DMS114 treated with DMSO at 0.1 percent for 48 hours (cell line): ENCODE results near the gene UCHL3.
"Not testable (repeated sequence)": the region's sequence is repeated elsewhere in the genome, so short reads cannot be mapped to it uniquely, and the experiment has no call there.

Experiments used
- DNase-seq: peaks from one replicate; lab custom pipeline; 2025; ENCODE audit not compliant: unreplicated experiment; lab: John Stamatoyannopoulos, UW

Gene UCHL3

GRCh38 chr13:75549262-75550158 lies at the start of gene UCHL3:
UCHL3 (plus strand) TSS chr13:75549791; CDS start chr13:75549821, 30 bp downstream.
- DNase-seq, result peak; percentile 76

GRCh38 chr13:75505327-75505726 lies 44.3 kb upstream of the UCHL3 start:
- DNase-seq, result no peak

GRCh38 chr13:75506018-75506417 lies 43.6 kb upstream of the UCHL3 start:
- no peak for DNase-seq

GRCh38 chr13:75507027-75508001 lies 42.3 kb upstream of the UCHL3 start:
- no peak for DNase-seq

- DNase-seq, result no peak
These were observed 41.5 kb upstream of the UCHL3 start for GRCh38 chr13:75508002-75508548.

GRCh38 chr13:75511051-75511625 lies 38.5 kb upstream of the UCHL3 start:
- no peak for DNase-seq

DNA sequence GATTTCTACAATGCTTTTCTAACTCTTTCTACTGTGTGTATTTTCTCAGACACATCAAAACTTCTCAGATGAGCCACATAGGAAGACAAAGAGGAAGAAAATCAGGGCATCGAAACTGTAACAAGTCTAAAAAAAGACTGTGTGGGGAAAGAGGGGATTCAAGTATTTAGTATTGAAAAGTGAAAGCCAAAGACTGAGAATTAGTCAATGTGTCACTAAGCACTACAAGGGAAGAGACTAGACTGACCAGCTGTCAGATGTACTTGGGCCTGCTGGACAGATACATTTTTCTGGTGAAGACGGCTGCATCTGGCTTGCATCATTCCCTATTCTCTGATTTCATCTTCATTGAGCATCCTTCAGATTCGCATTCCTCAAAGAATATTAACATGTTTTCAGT lies 37.3 kb upstream of the UCHL3 start:
- DNase-seq, result no peak

- DNase-seq, result no peak
These were observed 36.3 kb upstream of the UCHL3 start for GRCh38 chr13:75513271-75513670.

GRCh38 chr13:75514080-75514995 lies 35.3 kb upstream of the UCHL3 start:
- no peak for DNase-seq

- DNase-seq, result no peak
These were observed 31.0 kb upstream of the UCHL3 start for GRCh38 chr13:75518439-75519088.

GRCh38 chr13:75521956-75522355 lies 27.6 kb upstream of the UCHL3 start:
- no peak for DNase-seq

DNA sequence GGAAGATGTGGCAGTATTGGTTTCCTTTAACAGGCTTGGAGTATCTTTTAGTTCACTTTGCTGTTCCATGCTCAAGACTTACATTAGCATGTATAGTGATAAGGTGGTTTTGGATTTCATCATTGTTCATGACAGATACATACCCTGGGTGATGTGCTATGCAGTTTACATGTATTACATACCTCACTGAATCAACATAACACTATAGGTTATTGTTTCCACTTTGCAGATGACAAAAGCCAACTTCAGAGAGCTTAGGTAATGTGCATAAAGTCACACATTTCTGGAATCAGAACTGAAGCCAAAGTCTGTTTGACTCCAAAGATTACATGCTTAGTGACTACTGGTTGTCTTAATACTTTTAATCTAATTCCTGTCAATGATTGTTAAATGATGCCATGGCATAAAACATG lies 19.0 kb upstream of the UCHL3 start:
- no peak for DNase-seq

GRCh38 chr13:75533861-75534260 lies 15.7 kb upstream of the UCHL3 start:
- DNase-seq, result no peak

GRCh38 chr13:75537401-75538365 lies 11.9 kb upstream of the UCHL3 start, which contains the start of gene COMMD6:
COMMD6 (minus strand) TSS chr13:75537841; CDS start chr13:75537805, 36 bp downstream.
- peak; percentile 57 for DNase-seq

- no peak for DNase-seq
These were observed 8.3 kb upstream of the UCHL3 start for GRCh38 chr13:75541287-75541686.

DNA sequence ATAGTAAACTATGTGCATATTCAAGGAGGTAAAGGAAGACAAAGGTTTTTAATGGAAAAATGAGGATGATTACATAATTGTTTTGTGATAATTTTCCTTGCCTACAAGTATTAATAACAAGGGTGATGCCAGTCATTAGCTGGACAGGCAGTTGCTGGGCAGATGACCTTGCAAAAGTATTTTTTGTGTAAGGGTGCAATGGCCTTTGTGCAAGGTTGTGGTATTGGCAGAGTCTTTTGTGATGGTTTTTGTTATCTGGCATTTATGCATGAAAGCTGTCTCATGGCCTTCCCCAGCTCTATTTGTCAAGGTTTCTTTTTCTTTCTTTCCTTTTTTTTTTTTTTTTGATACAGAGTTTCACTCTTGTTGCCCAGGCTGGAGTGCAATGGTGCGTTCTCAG lies 7.6 kb upstream of the UCHL3 start:
- DNase-seq, result no peak

DNA sequence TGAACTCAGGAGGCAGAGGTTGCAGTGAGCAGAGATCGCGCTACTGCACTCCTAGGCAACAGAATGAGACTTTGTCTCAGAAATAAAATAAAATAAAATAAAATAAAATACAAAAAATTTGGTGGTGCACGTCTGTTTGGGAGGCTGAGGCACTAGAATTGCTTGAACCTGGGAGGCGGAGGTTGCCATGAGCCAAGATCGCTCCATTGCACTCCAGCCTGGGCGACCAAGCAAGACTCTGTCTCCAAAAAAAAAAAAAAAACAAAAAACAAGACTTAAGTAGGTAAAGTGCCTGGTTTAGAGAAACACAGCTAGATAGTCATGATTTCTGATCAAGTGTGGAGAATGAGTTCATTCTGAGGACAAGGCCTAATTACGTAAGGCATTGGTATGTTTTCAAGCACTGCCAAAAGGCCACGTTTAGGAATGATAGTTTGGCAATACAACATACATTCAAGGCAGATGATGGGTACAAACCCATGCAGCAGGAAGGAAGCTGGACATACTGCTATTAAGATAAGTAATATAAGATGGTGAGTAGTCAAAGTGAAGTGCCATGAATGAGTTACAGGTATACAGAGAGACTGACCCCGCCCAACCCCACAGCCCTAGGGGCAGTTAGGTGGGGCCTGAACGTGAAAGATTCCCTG lies 4.8 kb upstream of the UCHL3 start:
- DNase-seq, result no peak

GRCh38 chr13:75545386-75545785 lies 4.2 kb upstream of the UCHL3 start:
- not testable (repeated sequence) for DNase-seq
